NCI-H1694 (cell line): ENCODE results near the gene TEPSIN.

ENCODE experiments used
- DNase-seq: peaks from one replicate; lab custom pipeline; 2025; lab: John Stamatoyannopoulos, UW

The TEPSIN gene

GRCh38 chr17:81270279-81270678, 31.4 kb upstream of the TEPSIN start:
- no peak for DNase-seq

- no peak for DNase-seq
These were observed 28.7 kb upstream of the TEPSIN start for GRCh38 chr17:81267390-81268067.

- no peak for DNase-seq
These were observed 26.7 kb upstream of the TEPSIN start for GRCh38 chr17:81265576-81265975.

- no peak for DNase-seq
These were observed 25.8 kb upstream of the TEPSIN start for GRCh38 chr17:81264640-81265039.

- DNase-seq = no peak
These were observed 24.7 kb upstream of the TEPSIN start for GRCh38 chr17:81263371-81264181.

GRCh38 chr17:81261582-81262336, 22.9 kb upstream of the TEPSIN start:
- DNase-seq = no peak

GRCh38 chr17:81261096-81261495, 22.2 kb upstream of the TEPSIN start:
- DNase-seq = no peak

- no peak for DNase-seq
These were observed 21.8 kb upstream of the TEPSIN start for GRCh38 chr17:81260641-81261040.

- DNase-seq = no peak
These were observed 21.3 kb upstream of the TEPSIN start for GRCh38 chr17:81260171-81260570.

GRCh38 chr17:81259058-81259605, 20.3 kb upstream of the TEPSIN start:
- DNase-seq = no peak

- no peak for DNase-seq
These were observed 19.4 kb upstream of the TEPSIN start for GRCh38 chr17:81258292-81258691.

GRCh38 chr17:81257533-81257932, 18.7 kb upstream of the TEPSIN start:
- no peak for DNase-seq

- no peak for DNase-seq
These were observed 17.8 kb upstream of the TEPSIN start for GRCh38 chr17:81256616-81257015.

- no peak for DNase-seq
These were observed 16.3 kb upstream of the TEPSIN start for GRCh38 chr17:81254955-81255717.

- DNase-seq = peak; percentile 52
These were observed 14.7 kb upstream of the TEPSIN start for GRCh38 chr17:81253358-81254131.

GRCh38 chr17:81252987-81253329, 14.1 kb upstream of the TEPSIN start:
- DNase-seq = no peak

GRCh38 chr17:81252326-81252986, 13.6 kb upstream of the TEPSIN start:
- DNase-seq = peak; percentile 42

GRCh38 chr17:81251709-81252301, 12.9 kb upstream of the TEPSIN start:
- peak; percentile 92 for DNase-seq

GRCh38 chr17:81251094-81251708, 12.3 kb upstream of the TEPSIN start:
- no peak for DNase-seq
